Fibroblast of lung (primary cell): ENCODE data around the gene ROM1. TPM values are rescaled to one million over a fixed set of nuclear protein-coding genes. Genes with fewer than 3 reads are reported as not detected.

ENCODE experiments used
- DNase-seq, 2 donors: peaks; one replicate each; pipeline versions ENCODE4 v3.0.0 to v3.0.0-alpha.2; 2010; ENCODE audit warnings: low read depth in 2 of 2
- H2AFZ ChIP-seq: 2 replicates; pipeline ENCODE4 v1.5.1; 2012; ENCODE audit warnings: low read length, control low read depth, inconsistent platforms
- H3K27ac ChIP-seq: 2 replicates; pipeline ENCODE4 v1.5.1; 2011; ENCODE audit warnings: low read length, control low read depth; ENCODE audit not compliant: insufficient read depth
- H3K27me3 ChIP-seq: 2 replicates; pipeline ENCODE4 v1.5.1; 2011; ENCODE audit warnings: mild to moderate bottlenecking, low read length; ENCODE audit not compliant: control insufficient read depth, insufficient read depth
- H3K36me3 ChIP-seq: 2 replicates; pipeline ENCODE4 v1.5.1; 2011; ENCODE audit warnings: low read length; ENCODE audit not compliant: control insufficient read depth, insufficient read depth
- H3K4me1 ChIP-seq: 2 replicates; pipeline ENCODE4 v1.5.1; 2011; ENCODE audit warnings: low read length; ENCODE audit not compliant: control insufficient read depth, insufficient read depth; ENCODE audit errors: extremely low read depth
- H3K4me2 ChIP-seq: 2 replicates; pipeline ENCODE4 v1.5.1; 2011; ENCODE audit warnings: low read length, control low read depth; ENCODE audit not compliant: insufficient read depth; ENCODE audit errors: extremely low read depth
- H3K4me3 ChIP-seq, 4 experiments: fragments of 200-600 bp in 1 of 4; sonication (generic) in 1 of 4; replicated peaks in 1 of 4; 2 replicates each; pipeline ENCODE4 v1.5.1; 2011 to 2016; ENCODE audit warnings: low read length in 4 of 4, low read depth in 3 of 4, mild to moderate bottlenecking in 3 of 4, control low read depth in 2 of 4, inconsistent platforms in 1 of 4, mixed read lengths in 1 of 4; ENCODE audit not compliant: insufficient read depth in 1 of 4; ENCODE audit errors: control extremely low read depth in 1 of 4
- H3K79me2 ChIP-seq: 2 replicates; pipeline ENCODE4 v1.5.1; 2012; ENCODE audit warnings: mild to moderate bottlenecking, low read length, inconsistent platforms; ENCODE audit not compliant: control insufficient read depth, insufficient read depth
- H3K9ac ChIP-seq: 2 replicates; pipeline ENCODE4 v1.5.1; 2011; ENCODE audit warnings: mild to moderate bottlenecking, low read length, control low read depth; ENCODE audit not compliant: insufficient read depth
- H3K9me3 ChIP-seq: 2 replicates; pipeline ENCODE4 v1.5.1; 2012; ENCODE audit warnings: low read depth, low read length; ENCODE audit not compliant: control insufficient read depth, insufficient read depth
- H4K20me1 ChIP-seq: 2 replicates; pipeline ENCODE4 v1.5.1; 2011; ENCODE audit warnings: low read length; ENCODE audit not compliant: control insufficient read depth, insufficient read depth; ENCODE audit errors: extremely low read depth
- EZH2 ChIP-seq: IDR thresholded peaks from 2 replicates; pipeline ENCODE4 v1.5.1; 2012; ENCODE audit warnings: low read length, control low read depth, mild to moderate bottlenecking; ENCODE audit errors: missing control alignments
- polyA plus RNA-seq, 2 donors: library from polyadenylated mRNA; depleted of rRNA in 1 of 2; stranded (reverse) in 1 of 2; unstranded in 1 of 2; fragments of >200 nt; gene quantifications; 2 replicates each; pipeline ENCODE4 v1.2.1, GENCODE V29; 2011 to 2012; ENCODE audit warnings: missing spikeins in 1 of 2
- total RNA-seq: library from RNA; depleted of rRNA; stranded (reverse); fragments of >200 nt; gene quantifications from 2 replicates; pipeline ENCODE4 v1.2.1, GENCODE V29; 2014
- TF ChIP-seq, protein P1 (sequence below), 2 donors: IDR thresholded peaks in 1 of 2; conservative IDR thresholded peaks in 1 of 2; 1 replicate in 1 of 2; 2 replicates in 1 of 2; pipeline ENCODE4 v1.5.1; 2011 to 2012; ENCODE audit warnings: low read length in 2 of 2, control low read depth in 1 of 2, inconsistent platforms in 1 of 2, low read depth in 1 of 2, mild to moderate bottlenecking in 1 of 2

ROM1 gene
- total and polyA plus RNA-seq, 2 donors (not counting 1 experiment from before 2014, with no cell fraction given) = 1.7 to 9.9 TPM

DNA sequence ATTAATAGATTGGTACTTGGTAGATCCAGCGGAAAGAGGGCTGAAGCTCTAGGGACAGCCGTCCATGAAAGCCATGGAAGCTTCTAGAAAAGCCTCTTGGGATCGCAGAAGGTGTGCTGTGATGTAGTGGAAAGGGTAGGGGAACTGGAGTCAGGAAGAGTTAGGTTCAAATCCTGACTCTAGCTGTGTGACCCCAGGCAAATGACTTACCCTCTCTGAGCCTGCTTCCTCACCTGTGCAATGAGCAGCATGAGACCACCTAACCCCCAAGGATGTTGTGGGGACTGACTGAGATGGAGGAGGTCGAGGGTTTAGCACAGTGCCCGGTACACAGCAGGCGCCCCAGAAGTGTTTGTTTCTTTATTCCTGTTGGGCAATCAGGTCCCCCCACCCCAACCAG lies 2.7 kb upstream of the ROM1 start:
- Histone ChIP-seq H3K4me1 (peaks cover 12% of the 10 kb centered on the region), H4K20me1 (no peaks in the 10 kb centered on the region)
- no peak for TF ChIP-seq EZH2
- TF ChIP-seq, protein P1, sequence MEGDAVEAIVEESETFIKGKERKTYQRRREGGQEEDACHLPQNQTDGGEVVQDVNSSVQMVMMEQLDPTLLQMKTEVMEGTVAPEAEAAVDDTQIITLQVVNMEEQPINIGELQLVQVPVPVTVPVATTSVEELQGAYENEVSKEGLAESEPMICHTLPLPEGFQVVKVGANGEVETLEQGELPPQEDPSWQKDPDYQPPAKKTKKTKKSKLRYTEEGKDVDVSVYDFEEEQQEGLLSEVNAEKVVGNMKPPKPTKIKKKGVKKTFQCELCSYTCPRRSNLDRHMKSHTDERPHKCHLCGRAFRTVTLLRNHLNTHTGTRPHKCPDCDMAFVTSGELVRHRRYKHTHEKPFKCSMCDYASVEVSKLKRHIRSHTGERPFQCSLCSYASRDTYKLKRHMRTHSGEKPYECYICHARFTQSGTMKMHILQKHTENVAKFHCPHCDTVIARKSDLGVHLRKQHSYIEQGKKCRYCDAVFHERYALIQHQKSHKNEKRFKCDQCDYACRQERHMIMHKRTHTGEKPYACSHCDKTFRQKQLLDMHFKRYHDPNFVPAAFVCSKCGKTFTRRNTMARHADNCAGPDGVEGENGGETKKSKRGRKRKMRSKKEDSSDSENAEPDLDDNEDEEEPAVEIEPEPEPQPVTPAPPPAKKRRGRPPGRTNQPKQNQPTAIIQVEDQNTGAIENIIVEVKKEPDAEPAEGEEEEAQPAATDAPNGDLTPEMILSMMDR (conservative IDR thresholded peaks at IDR 0.05 in 1 of 2, IDR thresholded peaks at IDR 0.05 in 1 of 2; ENCODE audit: low read depth in 1 of 2, low read length in 2 of 2) = no peak

DNA sequence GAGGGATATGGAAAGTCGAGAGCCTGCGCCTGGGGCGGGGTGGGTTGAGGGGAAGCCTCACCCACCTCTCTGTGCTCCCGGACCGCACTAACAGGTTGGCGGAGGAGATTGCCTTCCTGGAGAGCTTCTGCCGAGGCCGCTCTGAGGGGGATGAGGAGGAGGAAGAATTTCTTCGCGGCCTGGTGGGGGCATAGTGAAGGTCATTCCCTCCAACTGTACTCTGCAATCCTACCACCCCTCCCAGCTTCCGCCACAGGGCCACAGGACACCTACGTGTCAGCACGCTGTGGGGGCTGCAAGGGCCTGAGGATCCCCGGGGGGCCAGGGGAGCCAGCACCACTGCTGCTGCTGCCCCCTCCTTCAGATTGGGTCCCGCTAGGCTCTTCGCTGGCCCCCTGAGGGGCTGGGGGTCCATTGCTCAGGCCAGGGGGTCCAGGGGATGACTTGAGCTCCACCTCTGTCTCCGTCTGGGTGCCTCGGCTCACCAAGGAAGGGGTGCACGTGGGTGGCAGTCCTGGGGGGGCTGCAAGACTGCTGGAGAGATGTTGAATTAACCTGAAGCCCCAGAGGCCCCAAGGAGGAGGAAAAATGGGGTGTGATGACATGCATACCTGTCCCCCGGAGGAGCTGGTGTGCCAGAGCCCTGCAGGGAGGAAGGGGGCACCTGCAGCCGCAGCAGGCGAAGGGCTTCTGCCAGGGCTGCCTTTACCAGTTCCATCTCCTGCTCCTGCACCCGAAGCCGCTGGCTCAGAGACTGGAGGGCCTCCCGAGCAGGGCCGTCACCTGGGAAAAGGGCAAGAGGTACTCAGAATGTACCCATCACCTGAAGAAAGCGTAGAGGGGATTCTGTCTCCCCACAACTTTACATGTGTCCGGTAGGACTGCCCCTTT lies 2.0 kb upstream of the ROM1 start:
- H3K9ac ChIP-seq = peak overlapping the region; percentile 61
- H3K79me2 ChIP-seq = no peaks in the 10 kb centered on the region
- peak overlapping the region; percentile 93 for H3K4me2 ChIP-seq
- DNase-seq = no peak
- H3K4me3 ChIP-seq = peak overlapping the region; percentile 69 to 87 (median 79)
- H3K27ac ChIP-seq = peak overlapping the region; percentile 83
- no peaks in the 10 kb centered on the region for H4K20me1 ChIP-seq
- H3K36me3 ChIP-seq = peaks cover 4% of the 10 kb centered on the region
- H3K4me1 ChIP-seq = peaks cover 12% of the 10 kb centered on the region
- H2AFZ ChIP-seq = peak overlapping the region; percentile 79
- no peaks in the 10 kb centered on the region for H3K9me3 ChIP-seq
- H3K27me3 ChIP-seq = no peaks in the 10 kb centered on the region
- TF ChIP-seq EZH2 = no peak
- TF ChIP-seq, protein P1 (conservative IDR thresholded peaks at IDR 0.05 in 1 of 2, IDR thresholded peaks at IDR 0.05 in 1 of 2; ENCODE audit: low read depth in 1 of 2, low read length in 2 of 2) = no peak

More for the DNA sequence above, 2.7 kb upstream of the ROM1 start:
- H3K27me3 ChIP-seq = no peaks in the 10 kb centered on the region
- no peaks in the 10 kb centered on the region for H3K79me2 ChIP-seq
- no peak overlapping the region for H3K4me3 ChIP-seq
- H3K27ac ChIP-seq = no peak overlapping the region
- no peak overlapping the region for H3K9ac ChIP-seq
- DNase-seq = no peak
- H3K4me2 ChIP-seq = no peak overlapping the region
- H3K9me3 ChIP-seq = no peaks in the 10 kb centered on the region
- peaks cover 8% of the 10 kb centered on the region for H3K36me3 ChIP-seq
- no peak overlapping the region for H2AFZ ChIP-seq

DNA sequence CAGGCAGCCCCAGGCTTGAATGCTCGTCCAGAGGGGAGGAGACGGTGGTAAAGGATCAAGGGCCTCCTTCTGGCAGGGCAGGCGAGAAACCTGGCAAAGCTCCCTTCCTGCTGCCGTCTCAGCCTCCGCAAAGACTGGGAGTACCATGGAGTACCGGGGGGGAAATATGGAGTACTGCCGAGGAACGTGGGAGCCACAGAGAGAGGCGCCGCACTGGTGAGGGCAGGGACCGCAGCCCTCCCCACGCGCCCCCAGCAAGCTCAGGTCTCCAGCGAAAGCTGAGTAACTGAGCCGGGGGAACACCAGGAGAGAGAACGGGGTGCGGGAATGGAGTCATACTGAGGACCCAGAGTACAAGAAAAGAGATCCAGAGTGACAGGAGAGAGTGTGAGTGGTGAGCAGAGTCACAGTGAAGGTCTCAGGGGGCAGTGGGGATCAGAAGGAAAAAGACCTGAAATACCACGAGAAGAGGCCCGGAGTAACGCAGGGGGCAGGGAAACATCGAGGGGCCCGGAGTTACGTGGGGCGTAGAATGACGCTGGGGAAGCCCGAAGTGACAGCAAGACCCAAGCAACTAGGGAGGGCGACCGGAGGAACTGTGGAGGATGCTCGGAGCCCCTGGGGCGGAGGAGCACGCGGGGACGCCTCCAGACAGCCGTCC lies 1.2 kb upstream of the ROM1 start:
- DNase-seq = peak; percentile 74 to 78
- TF ChIP-seq, protein P1 (conservative IDR thresholded peaks at IDR 0.05 in 1 of 2, IDR thresholded peaks at IDR 0.05 in 1 of 2; ENCODE audit: low read depth in 1 of 2, low read length in 2 of 2) = peak in 1 of 2 donors; percentile 7
- no peak for TF ChIP-seq EZH2
- peaks cover 12% of the 10 kb centered on the region for H3K4me1 ChIP-seq
- H3K4me3 ChIP-seq = peak overlapping the region; percentile 69 to 87 (median 79)
- H3K9me3 ChIP-seq = no peaks in the 10 kb centered on the region
- no peaks in the 10 kb centered on the region for H4K20me1 ChIP-seq
- peak overlapping the region; percentile 93 for H3K4me2 ChIP-seq
- peak overlapping the region; percentile 79 for H2AFZ ChIP-seq
- H3K79me2 ChIP-seq = no peaks in the 10 kb centered on the region
- peaks cover 9% of the 10 kb centered on the region for H3K36me3 ChIP-seq
- no peaks in the 10 kb centered on the region for H3K27me3 ChIP-seq
- H3K27ac ChIP-seq = peak overlapping the region; percentile 83
- H3K9ac ChIP-seq = peak overlapping the region; percentile 61
